Measurements from ENCODE around the gene TLR8.
A peak's percentile ranks its signal among the peaks of the same experiment; 100 is the strongest.
"Not testable (repeated sequence)": the region's sequence is repeated elsewhere in the genome, so short reads cannot be mapped to it uniquely, and the experiment has no call there.

The TLR8 gene

GRCh38 chrX:12956704-12957534 lies 50.5 kb downstream of the TLR8 start:
- Mint-ChIP-seq H3K27ac (peak overlapping the region; percentile 95), H3K36me3 (ENCODE audit: low read depth) (no peaks in the 10 kb centered on the region), H3K4me3 (no peak overlapping the region), H3K4me1 (peaks cover 9% of the 10 kb centered on the region), H3K27me3 (ENCODE audit: low read depth, poor library complexity) (peaks cover 1% of the 10 kb centered on the region), H3K9me3 (peaks cover 61% of the 10 kb centered on the region)
- DNase-seq = no peak
- TF ChIP-seq, protein P1, sequence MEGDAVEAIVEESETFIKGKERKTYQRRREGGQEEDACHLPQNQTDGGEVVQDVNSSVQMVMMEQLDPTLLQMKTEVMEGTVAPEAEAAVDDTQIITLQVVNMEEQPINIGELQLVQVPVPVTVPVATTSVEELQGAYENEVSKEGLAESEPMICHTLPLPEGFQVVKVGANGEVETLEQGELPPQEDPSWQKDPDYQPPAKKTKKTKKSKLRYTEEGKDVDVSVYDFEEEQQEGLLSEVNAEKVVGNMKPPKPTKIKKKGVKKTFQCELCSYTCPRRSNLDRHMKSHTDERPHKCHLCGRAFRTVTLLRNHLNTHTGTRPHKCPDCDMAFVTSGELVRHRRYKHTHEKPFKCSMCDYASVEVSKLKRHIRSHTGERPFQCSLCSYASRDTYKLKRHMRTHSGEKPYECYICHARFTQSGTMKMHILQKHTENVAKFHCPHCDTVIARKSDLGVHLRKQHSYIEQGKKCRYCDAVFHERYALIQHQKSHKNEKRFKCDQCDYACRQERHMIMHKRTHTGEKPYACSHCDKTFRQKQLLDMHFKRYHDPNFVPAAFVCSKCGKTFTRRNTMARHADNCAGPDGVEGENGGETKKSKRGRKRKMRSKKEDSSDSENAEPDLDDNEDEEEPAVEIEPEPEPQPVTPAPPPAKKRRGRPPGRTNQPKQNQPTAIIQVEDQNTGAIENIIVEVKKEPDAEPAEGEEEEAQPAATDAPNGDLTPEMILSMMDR (IDR thresholded peaks at IDR 0.05) = no peak

DNA sequence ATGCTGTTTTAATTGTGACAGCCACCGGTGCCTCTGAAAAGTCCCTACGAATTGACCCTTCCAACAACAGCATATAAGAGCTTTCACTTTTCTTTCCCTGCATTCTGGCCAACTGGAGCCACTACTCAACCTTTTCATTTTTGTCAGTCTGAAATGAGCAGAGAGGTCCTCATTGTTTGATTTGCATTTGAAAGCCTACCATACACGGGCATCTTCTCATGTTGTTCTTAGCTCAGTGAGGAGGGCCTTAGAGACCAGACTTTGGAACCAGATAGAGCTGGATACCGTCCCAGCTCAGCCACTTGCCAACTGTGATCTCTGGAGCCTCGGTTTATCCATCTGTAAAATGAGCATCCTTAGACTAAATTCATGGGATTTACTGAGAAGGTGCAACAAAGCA lies 51.6 kb downstream of the TLR8 start:
- Mint-ChIP-seq H3K4me1 (peaks cover 9% of the 10 kb centered on the region), H3K36me3 (ENCODE audit: low read depth) (peaks cover 4% of the 10 kb centered on the region), H3K27ac (no peak overlapping the region), H3K4me3 (no peak overlapping the region), H3K9me3 (peaks cover 59% of the 10 kb centered on the region), H3K27me3 (ENCODE audit: low read depth, poor library complexity) (peaks cover 5% of the 10 kb centered on the region)
- DNase-seq = no peak
- TF ChIP-seq, protein P1 (IDR thresholded peaks at IDR 0.05) = no peak

DNA sequence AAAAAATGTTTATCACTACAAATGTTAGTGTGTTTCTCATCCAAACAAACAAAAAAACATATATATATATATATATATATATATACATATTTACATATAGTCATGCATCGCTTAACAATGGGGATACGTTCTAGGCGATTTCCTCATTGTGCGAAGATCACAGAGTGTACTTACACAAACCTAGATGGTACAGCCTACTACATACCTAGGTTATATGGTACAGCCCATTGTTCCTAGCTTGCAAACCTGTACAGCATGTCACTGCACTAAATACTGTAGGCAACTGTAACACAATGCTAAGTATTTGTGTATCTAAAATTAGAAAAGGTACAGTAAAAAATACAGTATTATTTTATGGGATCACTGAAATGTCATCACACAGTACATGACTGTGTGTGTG lies 52.0 kb downstream of the TLR8 start:
- H3K4me1 Mint-ChIP-seq = peaks cover 9% of the 10 kb centered on the region
- TF ChIP-seq, protein P1 (IDR thresholded peaks at IDR 0.05) = no peak
- H3K27me3 Mint-ChIP-seq (ENCODE audit: low read depth, poor library complexity) = peaks cover 5% of the 10 kb centered on the region
- H3K36me3 Mint-ChIP-seq (ENCODE audit: low read depth) = peaks cover 4% of the 10 kb centered on the region
- no peak overlapping the region for H3K4me3 Mint-ChIP-seq
- no peak overlapping the region for H3K27ac Mint-ChIP-seq
- DNase-seq = no peak
- peaks cover 56% of the 10 kb centered on the region for H3K9me3 Mint-ChIP-seq

- peaks cover 8% of the 10 kb centered on the region for H3K27me3 Mint-ChIP-seq (ENCODE audit: low read depth, poor library complexity)
- DNase-seq = no peak
- H3K36me3 Mint-ChIP-seq (ENCODE audit: low read depth) = peaks cover 4% of the 10 kb centered on the region
- no peak overlapping the region for H3K27ac Mint-ChIP-seq
- H3K9me3 Mint-ChIP-seq = peaks cover 60% of the 10 kb centered on the region
- peaks cover 16% of the 10 kb centered on the region for H3K4me1 Mint-ChIP-seq
- TF ChIP-seq, protein P1 (IDR thresholded peaks at IDR 0.05) = no peak
- H3K4me3 Mint-ChIP-seq = no peak overlapping the region
These were observed 54.8 kb downstream of the TLR8 start for GRCh38 chrX:12961196-12961718.

GRCh38 chrX:12962041-12962504 lies 55.7 kb downstream of the TLR8 start:
- Mint-ChIP-seq H3K4me1 (peaks cover 9% of the 10 kb centered on the region), H3K4me3 (no peak overlapping the region), H3K9me3 (peaks cover 63% of the 10 kb centered on the region), H3K36me3 (ENCODE audit: low read depth) (peaks cover 4% of the 10 kb centered on the region), H3K27me3 (ENCODE audit: low read depth, poor library complexity) (peaks cover 8% of the 10 kb centered on the region), H3K27ac (no peak overlapping the region)
- no peak for DNase-seq
- TF ChIP-seq, protein P1 (IDR thresholded peaks at IDR 0.05) = no peak

DNA sequence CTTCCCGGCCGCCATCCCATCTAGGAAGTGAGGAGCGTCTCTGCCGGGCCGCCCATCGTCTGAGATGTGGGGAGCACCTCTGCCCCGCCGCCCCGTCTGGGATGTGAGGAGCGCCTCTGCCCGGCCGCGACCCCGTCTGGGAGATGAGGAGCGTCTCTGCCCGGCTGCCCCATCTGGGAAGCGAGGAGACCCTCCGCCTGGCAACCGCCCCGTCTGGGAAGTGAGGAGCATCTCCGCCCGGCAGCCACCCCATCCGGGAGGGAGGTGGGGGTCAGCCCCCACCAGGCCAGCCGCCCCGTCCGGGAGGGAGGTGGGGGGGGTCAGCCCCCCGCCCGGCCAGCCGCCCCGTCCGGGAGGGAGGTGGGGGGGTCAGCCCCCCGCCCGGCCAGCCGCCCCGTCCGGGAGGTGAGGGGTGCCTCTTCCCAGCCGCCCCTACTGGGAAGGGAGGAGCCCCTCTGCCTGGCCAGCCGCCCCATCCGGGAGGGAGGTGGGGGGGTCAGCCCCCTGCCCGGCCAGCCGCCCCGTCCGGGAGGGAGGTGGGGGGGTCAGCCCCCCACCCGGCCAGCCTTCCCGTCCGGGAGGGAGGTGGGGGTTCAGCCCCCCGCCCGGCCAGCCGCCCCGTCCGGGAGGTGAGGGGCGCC lies 56.9 kb downstream of the TLR8 start:
- not testable (repeated sequence) for H3K27me3 Mint-ChIP-seq (ENCODE audit: low read depth, poor library complexity); DNase-seq; H3K4me1 Mint-ChIP-seq; H3K4me3 Mint-ChIP-seq; H3K36me3 Mint-ChIP-seq (ENCODE audit: low read depth); H3K27ac Mint-ChIP-seq
- H3K9me3 Mint-ChIP-seq = peaks cover 62% of the 10 kb centered on the region

Measured in nephron progenitor cell (in vitro differentiated cells).